A549 (cell line): Measurements from ENCODE around the gene CNKSR3. TPM values are rescaled to one million over a fixed set of nuclear protein-coding genes. Genes with fewer than 3 reads are reported as not detected.

ENCODE experiments used
- ATAC-seq, 2 experiments: fragments of 200-7000 bp in 1 of 2; fragments of >200 bp in 1 of 2; cut with Nextera tagmentation in 1 of 2; cut with Tn5 transposase in 1 of 2; 3 replicates each; pipeline versions ENCODE4 v1.8.0 to v1.9.1; 2018 to 2020; ENCODE audit warnings: mild to moderate bottlenecking in 1 of 2, moderate library complexity in 1 of 2
- CTCF ChIA-PET: fragments of 300-600 bp; sonication (Branson Sonifier 250); formaldehyde crosslinking; extraction: SDS; loops from one replicate; lab custom pipeline; 2021; ENCODE audit warnings: antibody characterized with exemption, inconsistent platforms; lab: Yijun Ruan, JAX
- POLR2A ChIA-PET: fragments of 350-600 bp; formaldehyde crosslinking; extraction: SDS; loops from one replicate; lab custom pipeline; 2021; ENCODE audit warnings: antibody characterized with exemption, inconsistent platforms; lab: Yijun Ruan, JAX
- DNase-seq, 2 experiments: peaks; one replicate each; pipeline versions ENCODE4 v3.0.0 to v3.0.0-alpha.2; 2011 to 2016; ENCODE audit warnings: low read depth in 1 of 2, low spot score in 1 of 2
- FAIRE-seq: peaks from 2 replicates; lab custom pipeline; 2011; peaks lifted over from hg19 to GRCh38; lab: Jason Lieb, UNC
- H3K27ac ChIP-seq, 2 experiments: fragments of >200 bp; sonication (Bioruptor Twin); formaldehyde crosslinking; 3 replicates each; pipeline ENCODE4 v1.5.1; 2016 to 2017
- H3K4me1 ChIP-seq: fragments of >200 bp; sonication (Bioruptor Twin); formaldehyde crosslinking; 3 replicates; pipeline ENCODE4 v1.6.1; 2016
- H3K4me2 ChIP-seq: fragments of >200 bp; sonication (Bioruptor Twin); formaldehyde crosslinking; 3 replicates; pipeline ENCODE4 v1.6.1; 2016
- H3K4me3 ChIP-seq: fragments of >200 bp; sonication (Bioruptor Twin); formaldehyde crosslinking; 3 replicates; pipeline ENCODE4 v1.5.1; 2016
- H3K9me3 ChIP-seq: fragments of >200 bp; sonication (Bioruptor Twin); formaldehyde crosslinking; 3 replicates; pipeline ENCODE4 v1.6.1; 2016
- CBX2 ChIP-seq: fragments of 200-600 bp; sonication (generic); IDR thresholded peaks from 2 replicates; pipeline ENCODE4 v1.6.1; 2016; ENCODE audit warnings: low read depth, mild to moderate bottlenecking, borderline replicate concordance
- EHF ChIP-seq: fragments of 250-450 bp; sonication (Bioruptor Pico); IDR thresholded peaks from 2 replicates; pipeline ENCODE4 v1.5.0; 2020; ENCODE audit warnings: mild to moderate bottlenecking
- FOSL2 ChIP-seq, 2 experiments: fragments of 450-650 bp in 1 of 2; fragments of >200 bp in 1 of 2; sonication (Bioruptor Twin) in 1 of 2; formaldehyde crosslinking; IDR thresholded peaks; 2 replicates each; pipeline versions ENCODE4 v1.5.0 to v1.6.1; 2016 to 2020; ENCODE audit warnings: mild to moderate bottlenecking in 1 of 2, moderate library complexity in 1 of 2
- HEYL ChIP-seq: fragments of 250-450 bp; sonication (Bioruptor Pico); IDR thresholded peaks from 2 replicates; pipeline ENCODE4 v1.8.0; 2021; ENCODE audit warnings: mild to moderate bottlenecking, moderate library complexity
- HOXB13 ChIP-seq: fragments of 250-450 bp; sonication (Bioruptor Pico); IDR thresholded peaks from 2 replicates; pipeline ENCODE4 v1.5.0; 2020; ENCODE audit warnings: low read depth, mild to moderate bottlenecking, moderate library complexity
- NR3C1 ChIP-seq: fragments of >200 bp; sonication (Bioruptor Twin); formaldehyde crosslinking; IDR thresholded peaks from 3 replicates; pipeline ENCODE4 v1.6.1; 2017
- RAD21 ChIP-seq, 2 experiments: fragments of >200 bp in 1 of 2; sonication (Bioruptor Twin) in 1 of 2; formaldehyde crosslinking in 1 of 2; IDR thresholded peaks in 1 of 2; conservative IDR thresholded peaks in 1 of 2; 2 replicates in 1 of 2; 3 replicates in 1 of 2; pipeline ENCODE4 v1.6.1; 2012 to 2018; ENCODE audit warnings: inconsistent platforms in 1 of 2
- RCOR1 ChIP-seq: fragments of 150-350 bp; IDR thresholded peaks from 2 replicates; pipeline ENCODE4 v1.6.1; 2014; ENCODE audit warnings: antibody characterized with exemption, low read length, low read depth
- RNF2 ChIP-seq: fragments of 200-600 bp; sonication (generic); IDR thresholded peaks from 2 replicates; pipeline ENCODE4 v1.6.1; 2016; ENCODE audit warnings: low read depth, mild to moderate bottlenecking, antibody characterized with exemption, moderate library complexity, borderline replicate concordance
- SMC3 ChIP-seq: fragments of >200 bp; sonication (Bioruptor Twin); formaldehyde crosslinking; IDR thresholded peaks from 3 replicates; pipeline ENCODE4 v1.6.1; 2018; ENCODE audit warnings: inconsistent platforms
- WGBS: methylation state at CpG from one replicate; pipeline ENCODE4 v1.1.6; 2017; ENCODE audit errors: missing lambda C conversion rate; 5-methylcytosine and 5-hydroxymethylcytosine counted together
- polyA plus RNA-seq, 4 experiments: library from polyadenylated mRNA; depleted of rRNA in 3 of 4; stranded (reverse); fragments of >200 nt; fragmentation: RNase III in 1 of 4; extraction: RNeasy Plus Mini Kit Qiagen cat#74134 plus additional on column Dnase treatment in 1 of 4; gene quantifications; 2 replicates in 3 of 4; 3 replicates in 1 of 4; pipeline ENCODE4 v1.2.3, GENCODE V29; 2011 to 2017
- TF ChIP-seq, protein P1 (sequence below): fragments of 200-600 bp; sonication (generic); IDR thresholded peaks from 2 replicates; pipeline ENCODE4 v1.6.1; 2016; ENCODE audit warnings: antibody characterized with exemption, mild to moderate bottlenecking, moderate library complexity
- TF ChIP-seq, protein P2 (sequence below): fragments of >200 bp; sonication (Bioruptor Twin); formaldehyde crosslinking; IDR thresholded peaks from 3 replicates; pipeline ENCODE4 v1.5.1; 2016
- TF ChIP-seq, protein P3 (sequence below): fragments of 250-450 bp; sonication (Bioruptor Pico); IDR thresholded peaks from 2 replicates; pipeline ENCODE4 v1.5.0; 2021; ENCODE audit warnings: mild to moderate bottlenecking, moderate library complexity, borderline replicate concordance
- TF ChIP-seq, protein P4 (sequence below): fragments of 450-650 bp; IDR thresholded peaks from 2 replicates; pipeline ENCODE4 v1.6.1; 2014; ENCODE audit warnings: antibody characterized with exemption
- TF ChIP-seq, protein P5 (sequence below): IDR thresholded peaks from 2 replicates; pipeline ENCODE4 v1.6.1; 2012; ENCODE audit warnings: low read depth, borderline replicate concordance
- TF ChIP-seq, protein P6 (sequence below): fragments of >200 bp; sonication (Bioruptor Twin); formaldehyde crosslinking; IDR thresholded peaks from 2 replicates; pipeline ENCODE4 v1.6.1; 2016

The CNKSR3 gene
- polyA plus RNA-seq, 2 of the 4 experiments (the other 2 are of a cell fraction): 2.9 to 3.5 TPM

DNA sequence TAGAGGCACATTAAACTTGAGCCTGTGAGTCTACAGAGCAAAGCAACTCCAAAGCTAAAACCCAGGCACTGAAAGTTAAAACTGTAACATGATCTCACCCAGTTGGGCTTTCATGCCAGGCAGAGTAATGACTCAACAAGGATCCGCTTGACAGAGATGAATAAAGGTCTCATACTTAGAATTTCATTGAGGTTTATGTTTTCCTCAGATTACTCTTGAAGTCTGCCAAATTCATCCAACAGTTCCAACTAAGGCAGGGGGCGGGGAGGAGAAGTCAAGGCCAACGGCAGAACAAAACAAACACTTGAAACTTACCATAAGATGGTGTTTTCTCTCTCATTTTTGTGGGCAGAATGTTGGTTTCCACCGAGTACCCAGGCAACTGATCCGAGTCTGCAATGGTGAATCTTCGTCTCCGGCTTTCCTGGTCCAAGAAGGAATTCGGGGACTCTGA is 99.8 kb downstream of the CNKSR3 start (continued):
- TF ChIP-seq, protein P1, sequence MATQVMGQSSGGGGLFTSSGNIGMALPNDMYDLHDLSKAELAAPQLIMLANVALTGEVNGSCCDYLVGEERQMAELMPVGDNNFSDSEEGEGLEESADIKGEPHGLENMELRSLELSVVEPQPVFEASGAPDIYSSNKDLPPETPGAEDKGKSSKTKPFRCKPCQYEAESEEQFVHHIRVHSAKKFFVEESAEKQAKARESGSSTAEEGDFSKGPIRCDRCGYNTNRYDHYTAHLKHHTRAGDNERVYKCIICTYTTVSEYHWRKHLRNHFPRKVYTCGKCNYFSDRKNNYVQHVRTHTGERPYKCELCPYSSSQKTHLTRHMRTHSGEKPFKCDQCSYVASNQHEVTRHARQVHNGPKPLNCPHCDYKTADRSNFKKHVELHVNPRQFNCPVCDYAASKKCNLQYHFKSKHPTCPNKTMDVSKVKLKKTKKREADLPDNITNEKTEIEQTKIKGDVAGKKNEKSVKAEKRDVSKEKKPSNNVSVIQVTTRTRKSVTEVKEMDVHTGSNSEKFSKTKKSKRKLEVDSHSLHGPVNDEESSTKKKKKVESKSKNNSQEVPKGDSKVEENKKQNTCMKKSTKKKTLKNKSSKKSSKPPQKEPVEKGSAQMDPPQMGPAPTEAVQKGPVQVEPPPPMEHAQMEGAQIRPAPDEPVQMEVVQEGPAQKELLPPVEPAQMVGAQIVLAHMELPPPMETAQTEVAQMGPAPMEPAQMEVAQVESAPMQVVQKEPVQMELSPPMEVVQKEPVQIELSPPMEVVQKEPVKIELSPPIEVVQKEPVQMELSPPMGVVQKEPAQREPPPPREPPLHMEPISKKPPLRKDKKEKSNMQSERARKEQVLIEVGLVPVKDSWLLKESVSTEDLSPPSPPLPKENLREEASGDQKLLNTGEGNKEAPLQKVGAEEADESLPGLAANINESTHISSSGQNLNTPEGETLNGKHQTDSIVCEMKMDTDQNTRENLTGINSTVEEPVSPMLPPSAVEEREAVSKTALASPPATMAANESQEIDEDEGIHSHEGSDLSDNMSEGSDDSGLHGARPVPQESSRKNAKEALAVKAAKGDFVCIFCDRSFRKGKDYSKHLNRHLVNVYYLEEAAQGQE: no peak
- no peak for TF ChIP-seq HOXB13 (CRISPR knock-in tag)
- TF ChIP-seq, protein P2, sequence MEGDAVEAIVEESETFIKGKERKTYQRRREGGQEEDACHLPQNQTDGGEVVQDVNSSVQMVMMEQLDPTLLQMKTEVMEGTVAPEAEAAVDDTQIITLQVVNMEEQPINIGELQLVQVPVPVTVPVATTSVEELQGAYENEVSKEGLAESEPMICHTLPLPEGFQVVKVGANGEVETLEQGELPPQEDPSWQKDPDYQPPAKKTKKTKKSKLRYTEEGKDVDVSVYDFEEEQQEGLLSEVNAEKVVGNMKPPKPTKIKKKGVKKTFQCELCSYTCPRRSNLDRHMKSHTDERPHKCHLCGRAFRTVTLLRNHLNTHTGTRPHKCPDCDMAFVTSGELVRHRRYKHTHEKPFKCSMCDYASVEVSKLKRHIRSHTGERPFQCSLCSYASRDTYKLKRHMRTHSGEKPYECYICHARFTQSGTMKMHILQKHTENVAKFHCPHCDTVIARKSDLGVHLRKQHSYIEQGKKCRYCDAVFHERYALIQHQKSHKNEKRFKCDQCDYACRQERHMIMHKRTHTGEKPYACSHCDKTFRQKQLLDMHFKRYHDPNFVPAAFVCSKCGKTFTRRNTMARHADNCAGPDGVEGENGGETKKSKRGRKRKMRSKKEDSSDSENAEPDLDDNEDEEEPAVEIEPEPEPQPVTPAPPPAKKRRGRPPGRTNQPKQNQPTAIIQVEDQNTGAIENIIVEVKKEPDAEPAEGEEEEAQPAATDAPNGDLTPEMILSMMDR: no peak
- peak; percentile 39 for TF ChIP-seq FOSL2 (IDR thresholded peaks at IDR 0.05)
- TF ChIP-seq FOSL2 (CRISPR knock-in tag; IDR thresholded peaks at IDR 0.05): peak; percentile 81
- TF ChIP-seq EHF (CRISPR knock-in tag): no peak
- TF ChIP-seq CBX2: no peak
- 0 out of 3 replicates have a peak, but pooled peaks have one; percentile 17 for TF ChIP-seq SMC3
- TF ChIP-seq NR3C1: no peak
- TF ChIP-seq, all 56 proteins: peak for 11

DNA sequence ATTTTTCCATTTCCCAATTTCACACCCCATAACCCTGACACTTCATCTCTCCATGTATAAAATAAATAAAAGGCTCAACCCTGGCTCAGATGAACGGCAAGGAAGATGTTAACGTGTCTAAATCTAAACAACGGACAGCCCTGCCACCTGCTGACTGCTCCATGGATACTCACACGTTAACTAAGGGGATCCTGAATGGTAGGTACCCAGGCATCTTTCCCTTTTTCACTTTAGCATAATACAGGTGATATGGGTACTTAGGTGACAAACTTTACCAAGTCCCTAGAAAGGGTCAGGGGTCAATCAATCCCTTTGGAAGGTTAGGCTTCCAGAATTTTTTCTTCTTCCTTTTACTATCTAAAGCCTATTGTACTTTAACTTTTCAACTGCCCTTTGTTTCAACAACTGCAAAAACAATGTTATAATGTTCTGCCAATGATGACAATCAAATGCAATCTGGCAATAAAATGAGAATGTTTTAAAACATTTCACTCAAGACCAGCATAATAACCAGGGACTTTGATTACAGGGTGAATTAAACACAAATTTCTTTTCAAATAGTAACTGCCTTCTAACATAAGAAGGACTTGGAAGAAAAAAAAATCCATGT is 101.5 kb downstream of the CNKSR3 start:
- peak overlapping the region in 1 of 2 experiments; percentile 94; a peak in 3 of 6 replicates for H3K27ac ChIP-seq
- peak; percentile 43 to 55 for DNase-seq
- no peaks in the 10 kb centered on the region for H3K9me3 ChIP-seq
- no peak overlapping the region for H3K4me3 ChIP-seq
- ChIA-PET POLR2A (no interaction called here), CTCF (interaction anchor here (0.7 to 3.1 kb wide), 7 partner anchors 14 to 442 kb away, joined by 3 to 17 read pairs (median 3); no protein-coding TSS in a partner anchor)
- 0 out of 3 replicates have a peak overlapping the region, but pooled peaks have one; percentile 9 for H3K4me2 ChIP-seq
- ATAC-seq: peak; percentile 71 to 72; a peak in 5 of 6 replicates
- no peak for FAIRE-seq
- 0% methylated on average over 4 of the region's 4 CpGs for WGBS
- peaks cover 66% of the 10 kb centered on the region for H3K4me1 ChIP-seq
- TF ChIP-seq, protein P3, sequence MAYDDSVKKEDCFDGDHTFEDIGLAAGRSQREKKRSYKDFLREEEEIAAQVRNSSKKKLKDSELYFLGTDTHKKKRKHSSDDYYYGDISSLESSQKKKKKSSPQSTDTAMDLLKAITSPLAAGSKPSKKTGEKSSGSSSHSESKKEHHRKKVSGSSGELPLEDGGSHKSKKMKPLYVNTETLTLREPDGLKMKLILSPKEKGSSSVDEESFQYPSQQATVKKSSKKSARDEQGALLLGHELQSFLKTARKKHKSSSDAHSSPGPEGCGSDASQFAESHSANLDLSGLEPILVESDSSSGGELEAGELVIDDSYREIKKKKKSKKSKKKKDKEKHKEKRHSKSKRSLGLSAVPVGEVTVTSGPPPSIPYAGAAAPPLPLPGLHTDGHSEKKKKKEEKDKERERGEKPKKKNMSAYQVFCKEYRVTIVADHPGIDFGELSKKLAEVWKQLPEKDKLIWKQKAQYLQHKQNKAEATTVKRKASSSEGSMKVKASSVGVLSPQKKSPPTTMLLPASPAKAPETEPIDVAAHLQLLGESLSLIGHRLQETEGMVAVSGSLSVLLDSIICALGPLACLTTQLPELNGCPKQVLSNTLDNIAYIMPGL (CRISPR knock-in tag): no peak
- TF ChIP-seq SMC3 (peak; percentile 65), RAD21 (conservative IDR thresholded peaks at IDR 0.05 in 1 of 2, IDR thresholded peaks at IDR 0.05 in 1 of 2) (peak; percentile 70 to 73), HEYL (CRISPR knock-in tag) (no peak), RCOR1 (no peak), EHF (CRISPR knock-in tag) (no peak), RNF2 (no peak)
- TF ChIP-seq, protein P2: peak; percentile 59
- TF ChIP-seq, protein P4, sequence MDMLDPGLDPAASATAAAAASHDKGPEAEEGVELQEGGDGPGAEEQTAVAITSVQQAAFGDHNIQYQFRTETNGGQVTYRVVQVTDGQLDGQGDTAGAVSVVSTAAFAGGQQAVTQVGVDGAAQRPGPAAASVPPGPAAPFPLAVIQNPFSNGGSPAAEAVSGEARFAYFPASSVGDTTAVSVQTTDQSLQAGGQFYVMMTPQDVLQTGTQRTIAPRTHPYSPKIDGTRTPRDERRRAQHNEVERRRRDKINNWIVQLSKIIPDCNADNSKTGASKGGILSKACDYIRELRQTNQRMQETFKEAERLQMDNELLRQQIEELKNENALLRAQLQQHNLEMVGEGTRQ: no peak
- TF ChIP-seq, protein P5, sequence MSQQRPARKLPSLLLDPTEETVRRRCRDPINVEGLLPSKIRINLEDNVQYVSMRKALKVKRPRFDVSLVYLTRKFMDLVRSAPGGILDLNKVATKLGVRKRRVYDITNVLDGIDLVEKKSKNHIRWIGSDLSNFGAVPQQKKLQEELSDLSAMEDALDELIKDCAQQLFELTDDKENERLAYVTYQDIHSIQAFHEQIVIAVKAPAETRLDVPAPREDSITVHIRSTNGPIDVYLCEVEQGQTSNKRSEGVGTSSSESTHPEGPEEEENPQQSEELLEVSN: no peak
- TF ChIP-seq, protein P6, sequence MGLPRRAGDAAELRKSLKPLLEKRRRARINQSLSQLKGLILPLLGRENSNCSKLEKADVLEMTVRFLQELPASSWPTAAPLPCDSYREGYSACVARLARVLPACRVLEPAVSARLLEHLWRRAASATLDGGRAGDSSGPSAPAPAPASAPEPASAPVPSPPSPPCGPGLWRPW: no peak
